ENCODE data around the gene NKX6-1. TPM values are rescaled to one million over a fixed set of nuclear protein-coding genes. Genes with fewer than 3 reads are reported as not detected.

The NKX6-1 gene
- total RNA-seq, 1 donor from 2014 or later: 107 TPM

DNA sequence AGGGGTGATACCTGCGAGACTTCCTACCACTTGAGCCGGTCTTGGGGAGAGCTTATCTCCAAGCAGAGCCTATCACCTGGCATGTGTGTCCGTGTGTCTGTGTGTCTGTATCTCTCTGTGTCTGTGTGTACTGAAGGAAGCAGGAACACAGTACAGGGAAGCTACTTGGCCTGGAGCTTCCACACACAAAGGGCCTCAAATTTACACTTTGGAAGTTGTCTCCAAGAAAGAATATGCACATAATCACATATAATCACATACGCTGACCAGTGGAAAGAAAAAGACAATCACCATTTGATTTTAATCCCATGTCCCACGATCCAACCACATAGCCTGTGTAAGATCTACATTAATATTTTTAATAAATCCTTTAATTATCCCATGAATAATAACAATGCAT lies 13.2 kb upstream of the NKX6-1 start:
- H3K36me3 Mint-ChIP-seq (ENCODE audit: insufficient read depth): no peaks in the 10 kb centered on the region
- no peak overlapping the region for H3K27ac Mint-ChIP-seq
- H3K27me3 Mint-ChIP-seq: peaks cover 16% of the 10 kb centered on the region
- H3K4me3 Mint-ChIP-seq (ENCODE audit: low read depth): no peak overlapping the region
- H3K9me3 Mint-ChIP-seq (ENCODE audit: low read depth): no peaks in the 10 kb centered on the region
- peaks cover 4% of the 10 kb centered on the region for H3K4me1 Mint-ChIP-seq (ENCODE audit: low read depth)
- DNase-seq (ENCODE audit: low spot score, unreplicated experiment): no peak
- TF ChIP-seq, protein P1, sequence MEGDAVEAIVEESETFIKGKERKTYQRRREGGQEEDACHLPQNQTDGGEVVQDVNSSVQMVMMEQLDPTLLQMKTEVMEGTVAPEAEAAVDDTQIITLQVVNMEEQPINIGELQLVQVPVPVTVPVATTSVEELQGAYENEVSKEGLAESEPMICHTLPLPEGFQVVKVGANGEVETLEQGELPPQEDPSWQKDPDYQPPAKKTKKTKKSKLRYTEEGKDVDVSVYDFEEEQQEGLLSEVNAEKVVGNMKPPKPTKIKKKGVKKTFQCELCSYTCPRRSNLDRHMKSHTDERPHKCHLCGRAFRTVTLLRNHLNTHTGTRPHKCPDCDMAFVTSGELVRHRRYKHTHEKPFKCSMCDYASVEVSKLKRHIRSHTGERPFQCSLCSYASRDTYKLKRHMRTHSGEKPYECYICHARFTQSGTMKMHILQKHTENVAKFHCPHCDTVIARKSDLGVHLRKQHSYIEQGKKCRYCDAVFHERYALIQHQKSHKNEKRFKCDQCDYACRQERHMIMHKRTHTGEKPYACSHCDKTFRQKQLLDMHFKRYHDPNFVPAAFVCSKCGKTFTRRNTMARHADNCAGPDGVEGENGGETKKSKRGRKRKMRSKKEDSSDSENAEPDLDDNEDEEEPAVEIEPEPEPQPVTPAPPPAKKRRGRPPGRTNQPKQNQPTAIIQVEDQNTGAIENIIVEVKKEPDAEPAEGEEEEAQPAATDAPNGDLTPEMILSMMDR (IDR thresholded peaks at IDR 0.05; ENCODE audit: unreplicated experiment): no peak

DNA sequence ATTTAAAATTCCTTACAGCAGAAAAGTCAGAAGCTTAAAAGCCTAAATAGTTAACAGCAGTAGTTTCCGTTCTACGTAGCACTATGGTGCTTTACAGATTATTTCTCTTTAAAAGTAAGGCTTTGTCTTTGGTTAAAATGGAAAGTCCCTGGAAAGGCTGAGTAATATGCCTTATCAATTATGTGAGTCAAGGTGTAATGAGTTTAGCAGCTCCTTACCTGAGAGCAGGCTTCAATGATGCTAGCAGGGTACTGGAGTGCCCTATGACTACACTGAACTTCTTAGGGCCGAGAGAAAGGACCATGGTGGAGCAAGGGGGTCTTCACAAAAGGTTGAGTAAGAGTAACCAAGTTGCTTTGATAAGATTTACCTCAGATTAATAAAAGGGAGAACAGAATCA lies 12.6 kb upstream of the NKX6-1 start:
- Mint-ChIP-seq H3K4me3 (ENCODE audit: low read depth) (no peak overlapping the region), H3K9me3 (ENCODE audit: low read depth) (no peaks in the 10 kb centered on the region), H3K27me3 (peaks cover 15% of the 10 kb centered on the region), H3K36me3 (ENCODE audit: insufficient read depth) (no peaks in the 10 kb centered on the region), H3K4me1 (ENCODE audit: low read depth) (peaks cover 4% of the 10 kb centered on the region), H3K27ac (peak overlapping the region; percentile 9)
- DNase-seq (ENCODE audit: low spot score, unreplicated experiment): no peak
- TF ChIP-seq, protein P1 (IDR thresholded peaks at IDR 0.05; ENCODE audit: unreplicated experiment): no peak

DNA sequence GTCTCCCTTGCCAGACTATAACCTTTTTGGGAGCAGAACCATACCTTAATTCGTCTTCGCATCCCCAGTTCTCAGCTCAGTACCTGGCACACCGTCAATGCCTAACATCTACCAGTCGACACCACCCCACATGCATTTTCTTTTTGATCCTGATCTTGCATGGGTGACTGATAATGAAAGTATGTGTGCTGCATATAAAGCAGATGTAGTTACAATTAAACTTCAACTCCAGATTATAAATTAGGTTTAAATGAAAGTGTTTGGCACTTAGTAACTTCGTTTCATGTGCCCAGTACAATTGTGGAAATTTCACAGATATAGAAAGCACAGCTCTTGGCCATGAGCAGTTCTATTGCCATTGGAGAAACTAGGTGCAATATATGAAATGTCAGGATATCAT lies 8.8 kb upstream of the NKX6-1 start:
- TF ChIP-seq, protein P1 (IDR thresholded peaks at IDR 0.05; ENCODE audit: unreplicated experiment): no peak
- DNase-seq (ENCODE audit: low spot score, unreplicated experiment): no peak
- peaks cover 36% of the 10 kb centered on the region for H3K27me3 Mint-ChIP-seq
- H3K4me3 Mint-ChIP-seq (ENCODE audit: low read depth): no peak overlapping the region
- H3K4me1 Mint-ChIP-seq (ENCODE audit: low read depth): peaks cover 6% of the 10 kb centered on the region
- no peaks in the 10 kb centered on the region for H3K36me3 Mint-ChIP-seq (ENCODE audit: insufficient read depth)
- H3K9me3 Mint-ChIP-seq (ENCODE audit: low read depth): no peaks in the 10 kb centered on the region
- no peak overlapping the region for H3K27ac Mint-ChIP-seq

DNA sequence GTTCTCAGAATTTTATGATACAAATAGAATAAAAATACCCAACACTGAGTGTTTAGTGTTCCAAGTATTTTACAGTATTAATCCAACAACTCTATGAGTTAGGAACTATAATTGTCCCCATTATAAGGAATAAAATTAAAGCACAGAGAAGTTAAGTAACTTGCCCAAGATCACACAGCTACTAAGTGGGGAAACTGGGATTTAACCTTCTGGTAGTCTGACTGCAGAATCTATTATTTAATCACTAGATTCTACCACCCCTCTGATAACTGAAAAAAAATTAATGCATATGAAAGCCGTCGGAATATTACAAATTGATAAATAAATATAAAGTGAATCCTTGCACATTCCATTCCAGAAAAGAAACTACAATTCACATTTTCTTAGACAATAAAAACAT lies 5.7 kb upstream of the NKX6-1 start:
- Mint-ChIP-seq H3K36me3 (ENCODE audit: insufficient read depth) (no peaks in the 10 kb centered on the region), H3K9me3 (ENCODE audit: low read depth) (no peaks in the 10 kb centered on the region), H3K27me3 (peaks cover 67% of the 10 kb centered on the region), H3K4me3 (ENCODE audit: low read depth) (no peak overlapping the region), H3K27ac (no peak overlapping the region), H3K4me1 (ENCODE audit: low read depth) (peaks cover 16% of the 10 kb centered on the region)
- no peak for DNase-seq (ENCODE audit: low spot score, unreplicated experiment)
- TF ChIP-seq, protein P1 (IDR thresholded peaks at IDR 0.05; ENCODE audit: unreplicated experiment): no peak

DNA sequence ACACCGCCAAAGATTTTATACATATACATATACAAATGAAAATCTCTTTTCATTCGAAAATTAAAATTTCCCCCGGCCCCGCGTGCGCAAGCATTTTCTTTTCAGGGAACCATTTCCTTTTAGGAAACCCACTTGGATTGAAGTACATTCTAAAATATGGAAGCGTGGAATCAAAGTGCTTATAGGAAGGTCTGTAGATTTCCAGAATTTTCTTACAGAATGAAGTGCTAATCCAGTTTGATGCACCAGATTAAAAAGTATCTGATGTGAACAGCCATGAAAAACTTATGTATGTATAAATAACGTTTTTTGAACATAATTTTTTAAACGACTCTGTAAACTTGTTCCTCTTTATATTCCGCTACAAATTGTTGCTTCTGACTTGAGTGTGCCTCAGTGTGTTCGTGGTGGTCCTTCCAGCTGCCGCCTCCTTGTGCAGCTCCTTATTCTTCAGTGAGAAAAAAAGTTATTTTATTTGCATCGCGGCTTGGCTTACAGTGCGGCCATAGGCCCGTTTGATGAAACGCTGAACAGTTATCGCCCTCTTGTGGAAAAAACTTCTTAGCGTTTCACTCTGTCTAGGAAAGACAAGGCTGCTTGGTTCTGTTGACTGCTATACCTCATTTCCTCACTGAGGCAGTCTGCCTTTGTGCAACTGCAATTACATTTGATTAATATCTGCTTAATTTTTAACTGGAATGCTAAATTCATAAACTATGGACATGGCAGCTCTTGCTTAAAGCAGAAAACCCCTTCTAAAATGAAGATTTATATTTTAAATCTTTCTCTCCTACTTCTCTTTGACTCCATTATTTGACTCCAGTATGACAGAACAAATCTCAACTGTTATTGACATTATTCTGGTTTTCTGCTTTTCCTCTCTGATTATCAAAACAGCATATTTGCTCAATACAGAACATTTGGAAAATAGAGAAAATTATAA lies 4.7 kb upstream of the NKX6-1 start:
- peaks cover 16% of the 10 kb centered on the region for H3K4me1 Mint-ChIP-seq (ENCODE audit: low read depth)
- no peak for DNase-seq (ENCODE audit: low spot score, unreplicated experiment)
- peaks cover 75% of the 10 kb centered on the region for H3K27me3 Mint-ChIP-seq
- no peak overlapping the region for H3K4me3 Mint-ChIP-seq (ENCODE audit: low read depth)
- TF ChIP-seq, protein P1 (IDR thresholded peaks at IDR 0.05; ENCODE audit: unreplicated experiment): peak; percentile 83
- no peaks in the 10 kb centered on the region for H3K36me3 Mint-ChIP-seq (ENCODE audit: insufficient read depth)
- peak overlapping the region; percentile 67 for H3K27ac Mint-ChIP-seq
- H3K9me3 Mint-ChIP-seq (ENCODE audit: low read depth): no peaks in the 10 kb centered on the region

All from progenitor cell of endocrine pancreas (in vitro differentiated cells).